OCI-LY7 (cell line): Measurements from ENCODE around the gene RPL12. TPM values are rescaled to one million over a fixed set of nuclear protein-coding genes. Genes with fewer than 3 reads are reported as not detected.

Experiments
- BruUV-seq: library from RNA; stranded (reverse); fragments of 400-500 nt; replicated peaks from 2 replicates; lab custom pipeline; 2021; lab: Mats Ljungman, UMichigan
- CTCF ChIA-PET: fragments of 300-600 bp; sonication (Branson Sonifier 250); formaldehyde crosslinking; loops from one replicate; lab custom pipeline; 2022; ENCODE audit warnings: antibody characterized with exemption; ENCODE audit not compliant: unreplicated experiment; lab: Charles Lee
- POLR2A ChIA-PET: fragments of 300-600 bp; sonication (Branson Sonifier 250); formaldehyde crosslinking; loops from one replicate; lab custom pipeline; 2022; ENCODE audit warnings: antibody characterized with exemption; lab: Charles Lee
- DNase-seq: peaks from one replicate; pipeline ENCODE4 v3.0.0-alpha.2; 2015; ENCODE audit warnings: low spot score
- H2AFZ ChIP-seq: fragments of 200-600 bp; sonication (generic), shearing (Covaris generic); 2 replicates; pipeline ENCODE4 v1.6.1; 2014; ENCODE audit warnings: mild to moderate bottlenecking, antibody characterized with exemption, low read length, moderate library complexity
- H3K27ac ChIP-seq: fragments of 200-600 bp; sonication (generic); 2 replicates; pipeline ENCODE4 v1.5.1; 2014; ENCODE audit warnings: mixed run types, low read depth, mild to moderate bottlenecking, moderate library complexity, low read length, inconsistent platforms; ENCODE audit not compliant: poor library complexity, severe bottlenecking
- H3K36me3 ChIP-seq: fragments of 200-600 bp; sonication (generic); 2 replicates; pipeline ENCODE4 v1.6.1; 2014; ENCODE audit warnings: mild to moderate bottlenecking, antibody characterized with exemption, low read length, moderate library complexity, mixed read lengths; ENCODE audit not compliant: insufficient read depth
- H3K4me1 ChIP-seq: fragments of 200-600 bp; sonication (generic); 2 replicates; pipeline ENCODE4 v1.5.1; 2014; ENCODE audit warnings: mild to moderate bottlenecking, low read length; ENCODE audit not compliant: insufficient read depth, poor library complexity, severe bottlenecking
- H3K4me2 ChIP-seq: fragments of 200-600 bp; sonication (generic); 2 replicates; pipeline ENCODE4 v1.6.1; 2014; ENCODE audit warnings: mild to moderate bottlenecking, low read length
- H3K4me3 ChIP-seq: fragments of 200-600 bp; sonication (generic); 2 replicates; pipeline ENCODE4 v1.5.1; 2014; ENCODE audit warnings: mild to moderate bottlenecking, low read depth, low read length; ENCODE audit not compliant: poor library complexity, severe bottlenecking
- H3K79me2 ChIP-seq: fragments of 200-600 bp; sonication (generic); 2 replicates; pipeline ENCODE4 v1.6.1; 2016; ENCODE audit warnings: low read depth, mild to moderate bottlenecking, low read length, moderate library complexity, mixed read lengths; ENCODE audit not compliant: insufficient read depth
- H3K9me2 ChIP-seq: fragments of 200-600 bp; sonication (generic); 2 replicates; pipeline ENCODE4 v1.6.1; 2016; ENCODE audit warnings: mild to moderate bottlenecking, low read length, mixed read lengths; ENCODE audit not compliant: insufficient read depth
- H3K9me3 ChIP-seq: fragments of 200-600 bp; sonication (generic); 2 replicates; pipeline ENCODE4 v1.6.1; 2014; ENCODE audit warnings: mild to moderate bottlenecking, mixed run types, low read length, mixed read lengths
- H4K20me1 ChIP-seq: fragments of 200-600 bp; sonication (generic); 2 replicates; pipeline ENCODE4 v1.6.1; 2014; ENCODE audit warnings: mild to moderate bottlenecking, antibody characterized with exemption, low read length, moderate library complexity, mixed read lengths; ENCODE audit not compliant: insufficient read depth
- CTCF ChIP-seq: fragments of 200-600 bp; sonication (generic); conservative IDR thresholded peaks from 2 replicates; pipeline ENCODE4 v1.5.1; 2014; ENCODE audit warnings: mild to moderate bottlenecking, antibody characterized with exemption, low read length, moderate library complexity, mixed read lengths
- EZH2phosphoT487 ChIP-seq: fragments of 200-600 bp; sonication (generic); IDR thresholded peaks from 2 replicates; pipeline ENCODE4 v1.6.1; 2018; ENCODE audit warnings: low read depth, borderline replicate concordance, mild to moderate bottlenecking, mixed run types, antibody characterized with exemption, low read length, moderate library complexity, mixed read lengths
- intact Hi-C: fragments of 100-400 bp; cut with micrococcal nuclease; formaldehyde crosslinking; loops from one replicate; pipeline ENCODE4 v1.10.0; 2022; ENCODE audit not compliant: unreplicated experiment
- total RNA-seq, 2 experiments: library from RNA; depleted of rRNA in 1 of 2; stranded (reverse); fragments of >200 nt in 1 of 2; shearing (Covaris generic) in 1 of 2; gene quantifications; 2 replicates each; pipeline ENCODE4 v1.2.3, GENCODE V29; 2014 to 2022

Gene RPL12
- total RNA-seq, 2 experiments from 2014 or later = 1,622 to 1,868 TPM

- Histone ChIP-seq H3K4me1 (no peaks in the 10 kb centered on the region), H3K9me2 (no peaks in the 10 kb centered on the region), H3K4me2 (no peak overlapping the region), H3K9me3 (no peaks in the 10 kb centered on the region), H3K4me3 (no peak overlapping the region), H3K79me2 (no peaks in the 10 kb centered on the region), H3K36me3 (peaks cover 14% of the 10 kb centered on the region; the same call in 1 of the 2 replicates), H2AFZ (no peak overlapping the region), H4K20me1 (no peaks in the 10 kb centered on the region), H3K27ac (no peak overlapping the region)
- TF ChIP-seq CTCF = no peak
- TF ChIP-seq EZH2phosphoT487 = no peak
- intact Hi-C loops = no loop called here
- DNase-seq = no peak
- CTCF ChIA-PET = no interaction called here
- POLR2A ChIA-PET = no interaction called here
- BruUV-seq = no TSS peak
Observed at GRCh38 chr9:127479507-127480081, 28.4 kb upstream of the RPL12 start.

DNA sequence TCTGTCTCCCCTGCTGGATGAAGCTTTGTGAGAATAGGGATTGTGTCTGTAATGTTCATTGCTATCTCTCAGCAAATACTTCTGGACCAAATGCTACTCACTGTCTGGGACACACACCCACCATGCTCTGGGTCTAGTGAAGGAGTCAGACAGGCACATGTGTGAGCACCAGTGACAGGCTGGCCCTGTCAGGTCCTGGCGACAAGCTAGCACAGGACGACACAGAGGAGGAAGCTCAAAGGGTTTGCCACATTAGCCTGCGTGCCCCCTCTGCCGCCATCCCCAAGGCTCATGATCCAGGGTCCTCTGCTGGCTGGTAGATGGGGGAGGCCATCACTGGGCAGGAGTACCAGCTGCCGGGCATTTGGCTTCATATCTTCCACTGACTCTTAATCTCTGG is 23.4 kb upstream of the RPL12 start:
- intact Hi-C loops = no loop called here
- no peaks in the 10 kb centered on the region for H4K20me1 ChIP-seq
- POLR2A ChIA-PET = interaction anchor here (1.4 kb wide), 1 partner anchor 19 kb away, joined by 4 read pairs; no protein-coding TSS in a partner anchor

More for the DNA sequence above, 23.4 kb upstream of the RPL12 start:
- no peak for DNase-seq
- Histone ChIP-seq H3K4me1 (no peaks in the 10 kb centered on the region), H3K4me2 (no peak overlapping the region), H3K27ac (no peak overlapping the region), H3K9me3 (no peaks in the 10 kb centered on the region), H3K79me2 (no peaks in the 10 kb centered on the region), H3K4me3 (no peak overlapping the region), H3K36me3 (peaks cover 22% of the 10 kb centered on the region; the same call in 1 of the 2 replicates), H3K9me2 (no peaks in the 10 kb centered on the region), H2AFZ (no peak overlapping the region)
- no peak for TF ChIP-seq EZH2phosphoT487
- no peak for TF ChIP-seq CTCF
- CTCF ChIA-PET = no interaction called here
- BruUV-seq = no TSS peak
